ENCODE data around the gene NUMB. TPM values are rescaled to one million over a fixed set of nuclear protein-coding genes. Genes with fewer than 3 reads are reported as not detected.

Gene NUMB
- total RNA-seq, 1 experiment from 2014 or later = 81.5 TPM

DNA sequence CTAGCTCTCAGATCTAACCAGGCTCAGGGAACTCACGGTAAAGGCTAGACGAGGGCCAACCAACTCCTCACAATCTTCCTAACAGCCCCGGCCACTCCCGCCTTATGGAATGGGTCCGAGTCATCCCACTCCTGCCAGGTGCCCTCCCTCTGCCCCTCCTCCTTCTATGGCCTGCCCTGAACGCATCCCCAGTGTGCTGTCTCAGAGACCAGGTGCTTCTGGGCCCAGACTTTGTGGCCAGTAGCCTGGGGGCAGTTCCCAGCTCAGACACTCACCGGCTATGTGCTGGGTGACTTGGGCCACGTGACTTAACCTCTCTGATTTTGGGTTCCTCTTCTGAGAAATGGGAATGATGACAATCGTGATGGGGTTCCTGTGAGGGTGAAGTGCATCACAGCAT lies 198.5 kb downstream of the NUMB start:
- no peak for DNase-seq (ENCODE audit: unreplicated experiment)
- Mint-ChIP-seq H3K27ac (ENCODE audit: low read depth, unreplicated experiment) (no peak overlapping the region), H3K9me3 (ENCODE audit: unreplicated experiment) (no peaks in the 10 kb centered on the region), H3K4me1 (ENCODE audit: insufficient read depth, unreplicated experiment) (no peaks in the 10 kb centered on the region), H3K27me3 (ENCODE audit: insufficient read depth, unreplicated experiment) (no peaks in the 10 kb centered on the region), H3K4me3 (ENCODE audit: unreplicated experiment) (no peak overlapping the region), H3K36me3 (ENCODE audit: insufficient read depth, unreplicated experiment) (no peaks in the 10 kb centered on the region)
- intact Hi-C loops (cut with micrococcal nuclease) = no loop called here
- no TSS peak for BruUV-seq (replicated peaks)
- ChIA-PET POLR2A (no interaction called here), CTCF (interaction anchor here (0.6 kb wide), 1 partner anchor 211 kb away, joined by 3 read pairs; no protein-coding TSS in a partner anchor)
- no peak for TF ChIP-seq CTCF (IDR thresholded peaks at IDR 0.05; ENCODE audit: unreplicated experiment)

DNA sequence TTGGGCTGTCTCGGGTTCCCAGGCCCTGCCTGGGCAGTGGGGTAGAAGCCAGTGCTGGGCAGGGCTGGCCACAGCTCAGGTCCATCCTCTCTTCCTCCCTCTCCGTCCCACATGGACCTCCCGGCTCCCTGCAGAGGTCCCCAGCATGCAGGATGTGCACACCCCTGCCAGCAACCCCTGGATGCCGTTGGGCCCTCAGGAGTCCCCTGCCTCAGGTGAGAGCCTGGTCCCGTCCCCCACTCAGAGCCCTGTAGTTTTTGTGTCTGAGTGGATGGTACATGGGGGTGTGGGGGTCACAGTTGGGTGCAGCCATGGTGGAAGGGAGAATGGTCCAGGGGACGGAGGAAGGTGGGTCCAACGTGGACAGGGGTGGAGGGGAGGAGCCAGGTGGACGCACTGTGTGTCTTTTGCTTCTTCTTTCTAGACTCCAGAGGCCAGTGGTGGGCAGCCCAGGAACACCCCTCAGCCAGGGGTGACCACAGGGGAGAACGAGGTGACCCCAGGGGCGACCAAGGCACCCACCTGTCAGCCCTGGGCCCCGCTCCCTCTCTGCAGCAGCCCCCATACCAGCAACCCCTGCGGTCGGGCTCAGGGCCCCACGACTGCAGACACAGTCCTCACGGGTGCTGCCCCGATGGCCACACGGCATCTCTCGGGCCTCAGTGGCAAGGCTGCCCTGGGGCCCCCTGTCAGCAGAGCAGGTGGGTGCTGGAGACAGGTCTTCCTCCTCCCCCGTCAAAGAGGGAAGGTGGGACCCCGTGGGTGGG lies 199.3 kb downstream of the NUMB start:
- ChIA-PET CTCF (no interaction called here), POLR2A (no interaction called here)
- intact Hi-C loops (cut with micrococcal nuclease) = no loop called here
- Mint-ChIP-seq H3K4me3 (ENCODE audit: unreplicated experiment) (no peak overlapping the region), H3K27ac (ENCODE audit: low read depth, unreplicated experiment) (no peak overlapping the region), H3K4me1 (ENCODE audit: insufficient read depth, unreplicated experiment) (no peaks in the 10 kb centered on the region), H3K27me3 (ENCODE audit: insufficient read depth, unreplicated experiment) (no peaks in the 10 kb centered on the region), H3K9me3 (ENCODE audit: unreplicated experiment) (no peaks in the 10 kb centered on the region), H3K36me3 (ENCODE audit: insufficient read depth, unreplicated experiment) (no peaks in the 10 kb centered on the region)
- no peak for TF ChIP-seq CTCF (IDR thresholded peaks at IDR 0.05; ENCODE audit: unreplicated experiment)
- no peak for DNase-seq (ENCODE audit: unreplicated experiment)
- BruUV-seq (replicated peaks) = no TSS peak

DNA sequence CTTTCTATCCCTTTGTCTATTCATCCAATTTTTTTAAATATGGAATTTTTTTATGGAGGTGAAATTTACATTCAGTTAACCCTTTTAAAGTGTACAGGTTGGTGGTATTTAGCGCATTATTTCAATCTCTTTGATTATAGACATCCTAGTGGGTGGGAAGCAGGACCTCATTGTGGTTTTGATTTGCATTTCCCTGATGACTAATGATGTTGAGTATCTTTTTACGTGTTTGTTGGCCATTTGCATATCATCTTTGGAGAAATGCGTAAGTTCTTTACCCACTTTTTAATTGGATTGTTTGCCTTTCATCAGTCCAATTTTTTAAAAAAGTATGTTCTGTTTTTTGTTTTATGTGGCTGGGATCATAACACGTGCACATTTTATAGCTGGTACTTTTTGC lies 200.3 kb downstream of the NUMB start:
- Mint-ChIP-seq H3K4me3 (ENCODE audit: unreplicated experiment) (no peak overlapping the region), H3K27ac (ENCODE audit: low read depth, unreplicated experiment) (no peak overlapping the region), H3K9me3 (ENCODE audit: unreplicated experiment) (no peaks in the 10 kb centered on the region), H3K27me3 (ENCODE audit: insufficient read depth, unreplicated experiment) (no peaks in the 10 kb centered on the region), H3K36me3 (ENCODE audit: insufficient read depth, unreplicated experiment) (no peaks in the 10 kb centered on the region), H3K4me1 (ENCODE audit: insufficient read depth, unreplicated experiment) (no peaks in the 10 kb centered on the region)
- BruUV-seq (replicated peaks) = no TSS peak
- no peak for TF ChIP-seq CTCF (IDR thresholded peaks at IDR 0.05; ENCODE audit: unreplicated experiment)
- CTCF ChIA-PET = no interaction called here
- no peak for DNase-seq (ENCODE audit: unreplicated experiment)
- POLR2A ChIA-PET = no interaction called here
- intact Hi-C loops (cut with micrococcal nuclease) = no loop called here

- Mint-ChIP-seq H3K27ac (ENCODE audit: low read depth, unreplicated experiment) (no peak overlapping the region), H3K4me3 (ENCODE audit: unreplicated experiment) (no peak overlapping the region), H3K36me3 (ENCODE audit: insufficient read depth, unreplicated experiment) (no peaks in the 10 kb centered on the region), H3K9me3 (ENCODE audit: unreplicated experiment) (no peaks in the 10 kb centered on the region), H3K27me3 (ENCODE audit: insufficient read depth, unreplicated experiment) (no peaks in the 10 kb centered on the region), H3K4me1 (ENCODE audit: insufficient read depth, unreplicated experiment) (no peaks in the 10 kb centered on the region)
- DNase-seq (ENCODE audit: unreplicated experiment) = no peak
- BruUV-seq (replicated peaks) = no TSS peak
- CTCF ChIA-PET = no interaction called here
- POLR2A ChIA-PET = interaction anchor here (0.6 to 1.6 kb wide), 4 partner anchors 10 to 808 kb away, joined by 3 to 5 read pairs (median 4); no protein-coding TSS in a partner anchor
- no peak for TF ChIP-seq CTCF (IDR thresholded peaks at IDR 0.05; ENCODE audit: unreplicated experiment)
- intact Hi-C loops (cut with micrococcal nuclease) = no loop called here
These were observed 202.6 kb downstream of the NUMB start for GRCh38 chr14:73255693-73256225.
